ENCODE results near the gene NCOA5.

DNA sequence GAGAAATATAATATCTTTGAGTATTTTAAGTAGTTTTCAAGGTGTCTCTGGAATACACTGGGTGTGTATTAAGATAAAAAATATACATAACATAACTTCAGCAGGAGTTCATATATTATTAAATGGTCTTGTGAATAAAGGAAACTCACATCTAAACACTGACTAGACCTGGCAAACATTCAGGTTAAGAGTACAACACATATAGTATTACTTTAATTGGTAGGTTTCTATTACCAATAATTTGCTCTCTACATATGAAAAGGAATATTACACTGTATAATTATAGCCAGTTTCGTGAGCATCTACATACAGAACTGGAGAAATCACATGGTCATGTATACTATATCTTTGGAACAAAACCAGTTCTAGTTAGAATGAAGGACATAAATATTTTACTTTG is 8.7 kb downstream of the NCOA5 start:
- TF ChIP-seq, protein P1, sequence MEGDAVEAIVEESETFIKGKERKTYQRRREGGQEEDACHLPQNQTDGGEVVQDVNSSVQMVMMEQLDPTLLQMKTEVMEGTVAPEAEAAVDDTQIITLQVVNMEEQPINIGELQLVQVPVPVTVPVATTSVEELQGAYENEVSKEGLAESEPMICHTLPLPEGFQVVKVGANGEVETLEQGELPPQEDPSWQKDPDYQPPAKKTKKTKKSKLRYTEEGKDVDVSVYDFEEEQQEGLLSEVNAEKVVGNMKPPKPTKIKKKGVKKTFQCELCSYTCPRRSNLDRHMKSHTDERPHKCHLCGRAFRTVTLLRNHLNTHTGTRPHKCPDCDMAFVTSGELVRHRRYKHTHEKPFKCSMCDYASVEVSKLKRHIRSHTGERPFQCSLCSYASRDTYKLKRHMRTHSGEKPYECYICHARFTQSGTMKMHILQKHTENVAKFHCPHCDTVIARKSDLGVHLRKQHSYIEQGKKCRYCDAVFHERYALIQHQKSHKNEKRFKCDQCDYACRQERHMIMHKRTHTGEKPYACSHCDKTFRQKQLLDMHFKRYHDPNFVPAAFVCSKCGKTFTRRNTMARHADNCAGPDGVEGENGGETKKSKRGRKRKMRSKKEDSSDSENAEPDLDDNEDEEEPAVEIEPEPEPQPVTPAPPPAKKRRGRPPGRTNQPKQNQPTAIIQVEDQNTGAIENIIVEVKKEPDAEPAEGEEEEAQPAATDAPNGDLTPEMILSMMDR (IDR thresholded peaks at IDR 0.05), result no peak
- TF ChIP-seq POLR2A (IDR thresholded peaks at IDR 0.05), result no peak
- TF ChIP-seq EP300 (IDR thresholded peaks at IDR 0.05), result no peak
